GM12878 (cell line): ENCODE data around the gene SKA3. TPM values are rescaled to one million over a fixed set of nuclear protein-coding genes. Genes with fewer than 3 reads are reported as not detected.
A peak's percentile ranks its signal among the peaks of the same experiment; 100 is the strongest.

Source experiments
- ATAC-seq: fragments of 200-7000 bp; cut with Tn5 transposase; 3 replicates; pipeline ENCODE4 v1.9.1; 2020; ENCODE audit warnings: mild to moderate bottlenecking, moderate library complexity
- BruUV-seq: library from RNA; stranded (reverse); fragments of 400-500 nt; replicated peaks from 2 replicates; lab custom pipeline; 2021; lab: Mats Ljungman, UMichigan
- CTCF ChIA-PET: fragments of 300-600 bp; sonication (Branson Sonifier 250); formaldehyde crosslinking; extraction: SDS; loops from one replicate; lab custom pipeline; 2021; ENCODE audit warnings: inconsistent platforms; lab: Yijun Ruan, JAX
- POLR2A ChIA-PET: fragments of 350-600 bp; formaldehyde crosslinking; extraction: SDS; loops from one replicate; lab custom pipeline; 2021; ENCODE audit warnings: inconsistent platforms; lab: Charles Lee
- RAD21 ChIA-PET: fragments of 300-600 bp; sonication (Branson Sonifier 250); formaldehyde crosslinking; loops from one replicate; lab custom pipeline; 2023; ENCODE audit warnings: antibody characterized with exemption; ENCODE audit not compliant: unreplicated experiment; lab: Charles Lee
- SMC1A ChIA-PET: fragments of 300-600 bp; sonication (Branson Sonifier 250); formaldehyde crosslinking; loops from one replicate; lab custom pipeline; 2023; ENCODE audit not compliant: unreplicated experiment, uncharacterized antibody; lab: Charles Lee
- DNase-seq: peaks from one replicate; pipeline ENCODE4 v3.0.0-alpha.2; 2011; ENCODE audit warnings: low read depth, low spot score
- FAIRE-seq: peaks from 3 replicates; lab custom pipeline; 2011; peaks lifted over from hg19 to GRCh38; lab: Jason Lieb, UNC
- H2AFZ ChIP-seq: 2 replicates; pipeline ENCODE4 v1.6.0; 2011; ENCODE audit warnings: low read depth, low read length, control low read depth; ENCODE audit not compliant: control insufficient read depth
- H3K27ac ChIP-seq: 2 replicates; pipeline ENCODE4 v1.5.1; 2011; ENCODE audit warnings: control low read depth; ENCODE audit not compliant: control insufficient read depth, insufficient read depth
- H3K27me3 ChIP-seq, 2 experiments: replicated peaks in 1 of 2; 2 replicates each; pipeline versions ENCODE4 v1.6.0 to v1.6.1; 2011; ENCODE audit warnings: low read length in 1 of 2; ENCODE audit not compliant: control insufficient read depth in 2 of 2, insufficient read depth in 2 of 2
- H3K36me3 ChIP-seq, 2 experiments: 2 replicates each; pipeline ENCODE4 v1.5.1; 2011; ENCODE audit warnings: low read length in 1 of 2; ENCODE audit not compliant: control insufficient read depth in 2 of 2, insufficient read depth in 2 of 2
- H3K4me1 ChIP-seq: 2 replicates; pipeline ENCODE4 v1.6.1; 2011; ENCODE audit warnings: mild to moderate bottlenecking, low read length, moderate library complexity, mixed read lengths; ENCODE audit not compliant: control insufficient read depth, insufficient read depth
- H3K4me2 ChIP-seq: 2 replicates; pipeline ENCODE4 v1.6.0; 2011; ENCODE audit warnings: control low read depth; ENCODE audit not compliant: control insufficient read depth, insufficient read depth
- H3K4me3 ChIP-seq: fragments of 200-600 bp; sonication (generic); 2 replicates; pipeline ENCODE4 v1.5.1; 2016
- H3K79me2 ChIP-seq: 2 replicates; pipeline ENCODE4 v1.6.0; 2011; ENCODE audit warnings: low read length; ENCODE audit not compliant: control insufficient read depth, insufficient read depth
- H3K9ac ChIP-seq: 2 replicates; pipeline ENCODE4 v1.8.0; 2011; ENCODE audit warnings: low read length, control low read depth, mixed read lengths; ENCODE audit not compliant: control insufficient read depth, insufficient read depth
- H3K9me3 ChIP-seq: replicated peaks from 3 replicates; pipeline ENCODE4 v1.5.1; 2011; ENCODE audit warnings: mild to moderate bottlenecking, low read length; ENCODE audit not compliant: control insufficient read depth, insufficient read depth
- H4K20me1 ChIP-seq: 2 replicates; pipeline ENCODE4 v1.6.0; 2011; ENCODE audit not compliant: control insufficient read depth, insufficient read depth
- BRCA1 ChIP-seq: IDR thresholded peaks from 2 replicates; pipeline ENCODE4 v1.6.1; 2011; ENCODE audit warnings: low read depth, low read length, improper control_type of control experiment
- CBX3 ChIP-seq: fragments of 200-600 bp; sonication (generic); IDR thresholded peaks from 2 replicates; pipeline ENCODE4 v1.6.1; 2016; ENCODE audit warnings: low read depth, borderline replicate concordance
- HDAC2 ChIP-seq: fragments of 200-600 bp; sonication (generic); IDR thresholded peaks from 2 replicates; pipeline ENCODE4 v1.6.1; 2017
- IRF4 ChIP-seq: IDR thresholded peaks from 2 replicates; pipeline ENCODE4 v1.6.1; 2011; ENCODE audit warnings: low read depth, low read length
- KDM1A ChIP-seq: fragments of 200-600 bp; sonication (generic); IDR thresholded peaks from 2 replicates; pipeline ENCODE4 v1.6.1; 2016; ENCODE audit warnings: borderline replicate concordance
- NFIC ChIP-seq: IDR thresholded peaks from 2 replicates; pipeline ENCODE4 v1.6.1; 2012; ENCODE audit warnings: low read depth, mild to moderate bottlenecking, inconsistent platforms, low read length, moderate library complexity
- PML ChIP-seq: IDR thresholded peaks from 2 replicates; pipeline ENCODE4 v1.6.1; 2012; ENCODE audit warnings: low read length, inconsistent platforms
- POLR2AphosphoS2 ChIP-seq: IDR thresholded peaks from 2 replicates; pipeline ENCODE4 v1.6.1; 2011; ENCODE audit warnings: low read depth, mild to moderate bottlenecking, low read length, improper control_type of control experiment, moderate library complexity
- POLR2AphosphoS5 ChIP-seq: IDR thresholded peaks from 2 replicates; pipeline ENCODE4 v1.6.1; 2011; ENCODE audit warnings: mild to moderate bottlenecking, low read length, inconsistent platforms
- RB1 ChIP-seq: fragments of 450-650 bp; formaldehyde crosslinking; IDR thresholded peaks from 2 replicates; pipeline ENCODE4 v1.6.1; 2017; ENCODE audit warnings: mild to moderate bottlenecking, borderline replicate concordance
- SMAD1 ChIP-seq: fragments of 450-650 bp; IDR thresholded peaks from 2 replicates; pipeline ENCODE4 v1.6.1; 2018; ENCODE audit warnings: mild to moderate bottlenecking, low read depth; ENCODE audit not compliant: partially characterized antibody
- SMAD5 ChIP-seq: IDR thresholded peaks from 2 replicates; pipeline ENCODE4 v1.6.1; 2016; ENCODE audit warnings: antibody characterized with exemption, low read depth
- SPI1 ChIP-seq: IDR thresholded peaks from 2 replicates; pipeline ENCODE4 v1.6.1; 2011; ENCODE audit warnings: low read depth, mild to moderate bottlenecking, low read length, moderate library complexity, borderline replicate concordance; ENCODE audit not compliant: insufficient read depth
- SUZ12 ChIP-seq: fragments of 200-600 bp; sonication (generic); IDR thresholded peaks from one replicate; pipeline ENCODE4 v1.6.1; 2018; ENCODE audit warnings: antibody characterized with exemption, mild to moderate bottlenecking; ENCODE audit not compliant: unreplicated experiment
- TAF1 ChIP-seq: IDR thresholded peaks from 2 replicates; pipeline ENCODE4 v1.6.1; 2011; ENCODE audit warnings: mild to moderate bottlenecking, low read depth, low read length, borderline replicate concordance
- TCF7 ChIP-seq: IDR thresholded peaks from 2 replicates; pipeline ENCODE4 v1.6.1; 2014; ENCODE audit warnings: antibody characterized with exemption, borderline replicate concordance
- WGBS: methylation state at CpG from one replicate; pipeline ENCODE4 v1.1.6; 2016; ENCODE audit warnings: low lambda C conversion rate; ENCODE audit not compliant: insufficient replicate concordance, insufficient coverage; ENCODE audit errors: missing lambda C conversion rate; 5-methylcytosine and 5-hydroxymethylcytosine counted together
- in situ Hi-C: fragments of 300-500 bp; cut with MboI; formaldehyde crosslinking; loops from 9 replicates; pipeline ENCODE4 v1.14.3; 2018; ENCODE audit warnings: mixed read lengths
- intact Hi-C: fragments of 100-400 bp; cut with micrococcal nuclease; formaldehyde crosslinking; loops from one replicate; pipeline ENCODE4 v1.14.2; 2022; ENCODE audit not compliant: unreplicated experiment
- polyA plus RNA-seq, 11 experiments: library from polyadenylated mRNA; depleted of rRNA in 4 of 11; unstranded in 6 of 11; stranded (reverse) in 5 of 11; fragments of >200 nt; fragmentation: Nextera tagmentation in 4 of 11; fragmentation: Illumina TruSeq in 1 of 11; extraction: Ambion mirVana in 4 of 11; extraction: Trizol in 1 of 11; gene quantifications; 1 replicate in 1 of 11; 2 replicates in 10 of 11; pipeline versions ENCODE4 v1.2.1 to v1.2.3, GENCODE V29; 2011 to 2016; ENCODE audit warnings: inconsistent platforms in 2 of 11, missing spikeins in 2 of 11, low read depth in 1 of 11
- total RNA-seq, 4 experiments: library from RNA; depleted of rRNA in 3 of 4; stranded (reverse); fragments of >200 nt in 3 of 4; fragmentation: Illumina TruSeq in 1 of 4; extraction: Trizol in 1 of 4; gene quantifications; 2 replicates each; pipeline versions ENCODE4 v1.2.1 to v1.2.3, GENCODE V29; 2013 to 2021
- TF ChIP-seq, protein P1 (sequence below): fragments of 450-650 bp; IDR thresholded peaks from 2 replicates; pipeline ENCODE4 v1.6.1; 2014; ENCODE audit warnings: mild to moderate bottlenecking

The SKA3 gene
- total and polyA plus RNA-seq, 10 of the 15 experiments (the other 5 are each of a cell fraction or from before 2014, with no cell fraction given): 13.5 to 69.7 (median 26.3) TPM

DNA sequence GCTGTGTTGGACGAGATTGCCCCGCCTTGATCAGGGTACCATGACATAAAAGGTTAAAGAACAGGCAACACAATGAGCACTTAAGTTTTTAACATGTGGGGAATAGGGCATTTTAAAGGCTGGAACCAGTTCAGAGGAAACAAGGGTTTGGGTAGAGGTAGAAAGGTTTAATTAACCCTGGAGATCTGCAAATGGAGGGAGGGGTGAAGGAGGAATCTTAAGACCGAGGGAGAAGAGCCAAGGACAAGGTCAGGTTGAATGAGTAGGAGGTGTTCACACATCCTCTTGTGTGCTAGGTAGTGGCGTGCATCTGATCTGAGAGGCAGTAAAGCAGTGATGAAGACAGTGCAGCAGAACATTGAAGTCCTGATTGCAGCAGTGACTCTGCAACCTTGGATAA lies 28.5 kb downstream of the SKA3 start:
- Histone ChIP-seq H3K36me3 (peaks cover 0 to 28% of the 10 kb centered on the region in 2 experiments; a peak in 2 of 4 replicates), H2AFZ (no peak overlapping the region), H4K20me1 (no peaks in the 10 kb centered on the region; the same call in 1 of the 2 replicates), H3K4me3 (no peak overlapping the region), H3K4me1 (no peaks in the 10 kb centered on the region), H3K27ac (no peak overlapping the region), H3K27me3 (no peaks in the 10 kb centered on the region), H3K4me2 (no peak overlapping the region), H3K9ac (no peak overlapping the region), H3K79me2 (peaks cover 13% of the 10 kb centered on the region), H3K9me3 (no peaks in the 10 kb centered on the region)
- TF ChIP-seq POLR2AphosphoS5 (peak; percentile 80), POLR2AphosphoS2 (0 out of 2 replicates have a peak, but pooled peaks have one; percentile 28), SMAD5 (peak; percentile 31; the same call in 1 of the 2 replicates), TAF1 (no peak)
- DNase-seq (no peak), FAIRE-seq (no peak), ATAC-seq (peak; percentile 28)
- intact Hi-C loops: no loop called here
- RAD21 ChIA-PET: interaction anchor here (0.6 kb wide), 1 partner anchor 966 kb away, joined by 4 read pairs; no protein-coding TSS in a partner anchor
- in situ Hi-C loops: no loop called here
- POLR2A ChIA-PET: interaction anchor here (0.5 kb wide), 1 partner anchor 210 kb away, joined by 3 read pairs; no protein-coding TSS in a partner anchor
- SMC1A ChIA-PET: no interaction called here
- BruUV-seq: no TSS peak
- WGBS: 78% methylated on average over 4 of the region's 4 CpGs
- CTCF ChIA-PET: interaction anchor here (1.8 to 2.4 kb wide), 2 partner anchors 28 to 30 kb away, joined by 3 to 8 read pairs; partner anchors contain the start of gene SKA3

DNA sequence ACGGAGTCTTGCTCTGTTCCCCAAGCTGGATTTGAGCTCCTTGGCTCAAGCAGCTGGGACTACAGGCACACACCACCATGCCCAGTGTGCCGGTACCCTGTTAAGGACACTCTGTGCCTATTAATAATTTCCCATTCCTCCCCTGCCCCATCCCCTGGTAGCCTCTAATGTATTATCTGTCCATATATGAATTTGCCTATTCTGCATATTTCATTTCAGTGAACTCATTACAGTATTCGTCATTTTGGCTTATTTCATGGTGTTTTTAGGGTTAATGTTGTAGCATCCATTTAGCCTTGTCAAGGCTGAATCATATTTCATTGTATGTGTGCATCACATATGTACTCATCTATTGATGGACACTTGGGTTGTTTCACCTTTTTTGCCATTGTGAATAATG lies 33.6 kb downstream of the SKA3 start:
- BruUV-seq: no TSS peak
- Histone ChIP-seq H3K79me2 (peaks cover 37% of the 10 kb centered on the region), H3K4me2 (peak overlapping the region; percentile 47), H3K4me1 (no peaks in the 10 kb centered on the region; the same call in 1 of the 2 replicates), H3K27me3 (no peaks in the 10 kb centered on the region)
- intact Hi-C loops: no loop called here
- no peak for DNase-seq
- RAD21 ChIA-PET: no interaction called here
- TF ChIP-seq CBX3 (no peak), BRCA1 (no peak), NFIC (no peak), HDAC2 (no peak), SUZ12 (no peak), RB1 (no peak), SPI1 (no peak), TCF7 (no peak), IRF4 (no peak), PML (no peak), SMAD1 (no peak), KDM1A (no peak)
- TF ChIP-seq, protein P1, sequence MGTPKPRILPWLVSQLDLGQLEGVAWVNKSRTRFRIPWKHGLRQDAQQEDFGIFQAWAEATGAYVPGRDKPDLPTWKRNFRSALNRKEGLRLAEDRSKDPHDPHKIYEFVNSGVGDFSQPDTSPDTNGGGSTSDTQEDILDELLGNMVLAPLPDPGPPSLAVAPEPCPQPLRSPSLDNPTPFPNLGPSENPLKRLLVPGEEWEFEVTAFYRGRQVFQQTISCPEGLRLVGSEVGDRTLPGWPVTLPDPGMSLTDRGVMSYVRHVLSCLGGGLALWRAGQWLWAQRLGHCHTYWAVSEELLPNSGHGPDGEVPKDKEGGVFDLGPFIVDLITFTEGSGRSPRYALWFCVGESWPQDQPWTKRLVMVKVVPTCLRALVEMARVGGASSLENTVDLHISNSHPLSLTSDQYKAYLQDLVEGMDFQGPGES: no peak
- TF ChIP-seq, all 136 proteins: peak for 0
- Histone ChIP-seq H3K4me3 (peak overlapping the region; percentile 34; the same call in 1 of the 2 replicates), H3K36me3 (peaks cover 0 to 29% of the 10 kb centered on the region in 2 experiments; a peak in 2 of 4 replicates), H3K9ac (no peak overlapping the region), H2AFZ (no peak overlapping the region), H3K27ac (no peak overlapping the region), H3K9me3 (no peaks in the 10 kb centered on the region), H4K20me1 (no peaks in the 10 kb centered on the region; the same call in 1 of the 2 replicates)
- FAIRE-seq (no peak), ATAC-seq (no peak)
- in situ Hi-C loops: no loop called here
- ChIA-PET SMC1A (no interaction called here), CTCF (no interaction called here), POLR2A (interaction anchor here (0.6 to 1.5 kb wide), 2 partner anchors 8 to 12 kb away, joined by 3 to 4 read pairs; no protein-coding TSS in a partner anchor)
- WGBS: 95% methylated on average over 3 of the region's 3 CpGs
